OCI-LY3 (cell line): ENCODE data around the gene TUBA1B.
"Not testable (repeated sequence)": the region's sequence is repeated elsewhere in the genome, so short reads cannot be mapped to it uniquely, and the experiment has no call there.

Experiments used
- H2AFZ ChIP-seq: fragments of 200-600, 300-600 bp; shearing (Covaris generic); 2 replicates; pipeline ENCODE4 v1.6.0; 2014; ENCODE audit warnings: antibody characterized with exemption, low read depth, low read length
- H3K27ac ChIP-seq: fragments of 200-600, 300-600 bp; sonication (generic); 2 replicates; pipeline ENCODE4 v1.5.1; 2014; ENCODE audit warnings: mild to moderate bottlenecking, low read length, moderate library complexity, mixed read lengths
- H3K27me3 ChIP-seq: fragments of 200-600, 300-600 bp; sonication (generic); 2 replicates; pipeline ENCODE4 v1.6.1; 2014; ENCODE audit warnings: low read depth, low read length, mixed read lengths
- H3K36me3 ChIP-seq: fragments of 200-600, 300-600 bp; sonication (generic); replicated peaks from 2 replicates; pipeline ENCODE3; 2014; ENCODE audit warnings: low read depth, low read length, mixed read lengths
- H3K4me1 ChIP-seq: fragments of 300-600, 200-600 bp; sonication (generic); 2 replicates; pipeline ENCODE4 v1.6.1; 2014; ENCODE audit warnings: low read length, mixed read lengths
- H3K4me2 ChIP-seq: fragments of 200-600, 300-600 bp; sonication (generic); 2 replicates; pipeline ENCODE4 v1.6.1; 2014; ENCODE audit warnings: low read length, mixed read lengths
- H3K4me3 ChIP-seq: fragments of 300-600, 200-600 bp; sonication (generic); 2 replicates; pipeline ENCODE4 v1.5.1; 2014; ENCODE audit warnings: antibody characterized with exemption, mild to moderate bottlenecking, low read length, moderate library complexity
- H3K79me2 ChIP-seq: fragments of 300-600, 200-600 bp; shearing (Covaris generic); 2 replicates; pipeline ENCODE4 v1.6.1; 2014; ENCODE audit warnings: mild to moderate bottlenecking, low read length, mixed read lengths
- H3K9ac ChIP-seq: fragments of 300-600, 200-600 bp; shearing (Covaris generic); 2 replicates; pipeline ENCODE4 v1.6.0; 2014; ENCODE audit warnings: mild to moderate bottlenecking, low read length, moderate library complexity
- H3K9me3 ChIP-seq: fragments of 200-600, 300-600 bp; shearing (Covaris generic); 2 replicates; pipeline ENCODE4 v1.6.1; 2014; ENCODE audit warnings: low read length, mixed read lengths; ENCODE audit not compliant: insufficient read depth
- H4K20me1 ChIP-seq: fragments of 200-600, 300-600 bp; sonication (generic); 2 replicates; pipeline ENCODE4 v1.6.1; 2016; ENCODE audit warnings: low read length, mixed read lengths; ENCODE audit not compliant: insufficient read depth
- CTCF ChIP-seq: fragments of 200-600, 300-600 bp; sonication (generic); IDR thresholded peaks from 2 replicates; pipeline ENCODE4 v1.5.1; 2014; ENCODE audit warnings: antibody characterized with exemption, low read length, low read depth
- EZH2phosphoT487 ChIP-seq: fragments of 200-600 bp; shearing (Covaris generic); IDR thresholded peaks from 2 replicates; pipeline ENCODE4 v1.6.1; 2018; ENCODE audit warnings: antibody characterized with exemption, mixed run types, low read depth

TUBA1B gene

GRCh38 chr12:49131894-49132461 is 783 bp upstream of the TUBA1B start:
- Histone ChIP-seq H3K4me1 (peaks cover 22% of the 10 kb centered on the region), H3K36me3 (peaks cover 32% of the 10 kb centered on the region), H2AFZ (peak overlapping the region; percentile 45; the same call in 1 of the 2 replicates), H3K4me2 (peak overlapping the region; percentile 91), H3K9me3 (no peaks in the 10 kb centered on the region), H3K27me3 (no peaks in the 10 kb centered on the region), H3K27ac (peak overlapping the region; percentile 85), H4K20me1 (peaks cover 23% of the 10 kb centered on the region), H3K4me3 (peak overlapping the region; percentile 82), H3K79me2 (peaks cover 53% of the 10 kb centered on the region), H3K9ac (peak overlapping the region; percentile 83)
- TF ChIP-seq EZH2phosphoT487 (no peak), CTCF (no peak)

GRCh38 chr12:49130151-49131050 is 794 bp downstream of the TUBA1B start:
- Histone ChIP-seq H3K79me2 (peaks cover 53% of the 10 kb centered on the region), H3K36me3 (peaks cover 35% of the 10 kb centered on the region), H3K9me3 (no peaks in the 10 kb centered on the region), H3K4me2 (peak overlapping the region; percentile 96), H3K27ac (peak overlapping the region; percentile 98), H3K9ac (peak overlapping the region; percentile 100), H3K4me1 (peaks cover 22% of the 10 kb centered on the region), H4K20me1 (peaks cover 24% of the 10 kb centered on the region), H3K27me3 (no peaks in the 10 kb centered on the region), H2AFZ (no peak overlapping the region), H3K4me3 (peak overlapping the region; percentile 86)
- TF ChIP-seq EZH2phosphoT487 (no peak), CTCF (peak; percentile 86)

- H2AFZ ChIP-seq, result no peak overlapping the region
- peaks cover 22% of the 10 kb centered on the region for H3K4me1 ChIP-seq
- peaks cover 24% of the 10 kb centered on the region for H4K20me1 ChIP-seq
- H3K9ac ChIP-seq, result peak overlapping the region; percentile 100
- no peaks in the 10 kb centered on the region for H3K27me3 ChIP-seq
- peak overlapping the region; percentile 98 for H3K27ac ChIP-seq
- peak overlapping the region; percentile 96 for H3K4me2 ChIP-seq
- H3K9me3 ChIP-seq, result no peaks in the 10 kb centered on the region
- TF ChIP-seq EZH2phosphoT487, result no peak
- TF ChIP-seq CTCF, result no peak
- H3K79me2 ChIP-seq, result peaks cover 49% of the 10 kb centered on the region
- peak overlapping the region; percentile 86 for H3K4me3 ChIP-seq
- peaks cover 35% of the 10 kb centered on the region for H3K36me3 ChIP-seq
Observed at GRCh38 chr12:49129332-49130150, 1.7 kb downstream of the TUBA1B start.

- H3K4me1 ChIP-seq, result peaks cover 12% of the 10 kb centered on the region
- not testable (repeated sequence) for H3K4me2 ChIP-seq, H2AFZ ChIP-seq, H3K27ac ChIP-seq, H3K27me3 ChIP-seq, H3K9me3 ChIP-seq, H3K9ac ChIP-seq, H3K4me3 ChIP-seq
- peaks cover 38% of the 10 kb centered on the region for H3K79me2 ChIP-seq
- peaks cover 24% of the 10 kb centered on the region for H4K20me1 ChIP-seq
- H3K36me3 ChIP-seq, result peaks cover 35% of the 10 kb centered on the region
Observed at GRCh38 chr12:49127971-49128370, 3.2 kb downstream of the TUBA1B start.
